Neural progenitor cell (in vitro differentiated cells): ENCODE data around the gene GLCE. TPM values are rescaled to one million over a fixed set of nuclear protein-coding genes. Genes with fewer than 3 reads are reported as not detected.

Source experiments
- DNase-seq: peaks from one replicate; pipeline ENCODE4 v3.0.0-alpha.2; 2016; ENCODE audit warnings: low spot score
- H2AFZ ChIP-seq: fragments of 200-600 bp; sonication (generic); replicated peaks from 2 replicates; pipeline ENCODE4 v1.6.1; 2016; ENCODE audit warnings: antibody characterized with exemption
- H3F3A ChIP-seq: fragments of 200-600 bp; sonication (generic); 2 replicates; pipeline ENCODE4 v1.6.1; 2016; ENCODE audit warnings: antibody characterized with exemption, low read depth
- H3K27ac ChIP-seq: fragments of 200-600 bp; sonication (generic); 2 replicates; pipeline ENCODE4 v1.5.1; 2016; ENCODE audit warnings: mild to moderate bottlenecking
- H3K27me3 ChIP-seq: fragments of 200-600 bp; sonication (generic); 2 replicates; pipeline ENCODE4 v1.6.1; 2016; ENCODE audit warnings: mild to moderate bottlenecking, moderate library complexity
- H3K36me3 ChIP-seq: fragments of 200-600 bp; sonication (generic); 2 replicates; pipeline ENCODE4 v1.5.1; 2016
- H3K4me1 ChIP-seq: fragments of 200-600 bp; sonication (generic); 2 replicates; pipeline ENCODE4 v1.6.1; 2016; ENCODE audit warnings: mixed run types
- H3K4me2 ChIP-seq: fragments of 200-600 bp; sonication (generic); 2 replicates; pipeline ENCODE4 v1.6.1; 2016
- H3K4me3 ChIP-seq: fragments of 200-600 bp; sonication (generic); 2 replicates; pipeline ENCODE4 v1.5.1; 2016
- H3K79me2 ChIP-seq: fragments of 200-600 bp; sonication (generic); 2 replicates; pipeline ENCODE4 v1.6.1; 2016; ENCODE audit warnings: low read depth
- H3K9ac ChIP-seq: fragments of 200-600 bp; sonication (generic); 2 replicates; pipeline ENCODE4 v1.6.1; 2016
- H3K9me3 ChIP-seq: fragments of 200-600 bp; sonication (generic); 2 replicates; pipeline ENCODE4 v1.5.1; 2016; ENCODE audit warnings: low read depth
- H4K20me1 ChIP-seq: fragments of 200-600 bp; sonication (generic); 2 replicates; pipeline ENCODE4 v1.6.1; 2016; ENCODE audit warnings: low read depth
- H3K27ac Mint-ChIP-seq: 3 replicates; pipeline ENCODE4 v1.8.0; 2021; ENCODE audit warnings: mixed read lengths
- H3K27me3 Mint-ChIP-seq: 2 replicates; pipeline ENCODE4 v1.8.0; 2022; ENCODE audit warnings: low read depth, mild to moderate bottlenecking, inconsistent platforms, moderate library complexity, mixed read lengths; ENCODE audit not compliant: insufficient read depth
- H3K36me3 Mint-ChIP-seq: 3 replicates; pipeline ENCODE4 v1.8.0; 2021; ENCODE audit warnings: mixed read lengths
- H3K4me1 Mint-ChIP-seq: 3 replicates; pipeline ENCODE4 v1.8.0; 2021; ENCODE audit warnings: mixed read lengths
- H3K4me3 Mint-ChIP-seq: 3 replicates; pipeline ENCODE4 v1.8.0; 2021; ENCODE audit warnings: mild to moderate bottlenecking, moderate library complexity, mixed read lengths
- H3K9me3 Mint-ChIP-seq: 3 replicates; pipeline ENCODE4 v1.8.0; 2020; ENCODE audit warnings: mixed read lengths
- EZH2 ChIP-seq: fragments of 200-600 bp; sonication (generic); IDR thresholded peaks from 2 replicates; pipeline ENCODE4 v1.6.1; 2017; ENCODE audit warnings: antibody characterized with exemption, mild to moderate bottlenecking, moderate library complexity
- EZH2phosphoT487 ChIP-seq: fragments of 200-600 bp; sonication (generic); IDR thresholded peaks from 2 replicates; pipeline ENCODE4 v1.6.1; 2017; ENCODE audit warnings: antibody characterized with exemption
- total RNA-seq: library from RNA; depleted of rRNA; stranded (reverse); fragments of >200 nt; gene quantifications from 2 replicates; pipeline ENCODE4 v1.2.3, GENCODE V29; 2015; ENCODE audit warnings: low replicate concordance
- TF ChIP-seq, protein P1 (sequence below): fragments of 200-600 bp; sonication (generic); IDR thresholded peaks from 2 replicates; pipeline ENCODE4 v1.5.1; 2017; ENCODE audit warnings: antibody characterized with exemption, mild to moderate bottlenecking

Gene GLCE
- total RNA-seq, 1 donor from 2014 or later = 22.7 TPM

DNA sequence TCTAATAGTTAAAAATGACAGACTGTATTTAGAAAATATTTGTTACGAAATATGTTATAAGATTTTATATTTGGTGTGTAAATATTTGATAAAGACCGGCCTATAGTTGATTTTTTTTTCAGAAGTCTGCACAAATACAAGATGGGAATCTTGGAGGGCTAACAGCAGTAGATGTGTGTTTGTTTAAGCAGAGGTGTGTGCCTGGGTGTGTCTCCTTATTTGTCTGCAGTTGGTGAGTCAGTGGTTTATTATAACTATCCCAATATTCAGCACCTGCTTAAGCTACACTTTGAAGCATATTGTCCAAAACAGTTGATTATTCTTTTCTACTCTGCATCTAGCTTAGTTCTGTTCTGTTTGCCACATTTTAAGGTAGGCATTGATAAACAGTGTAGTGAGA, 12.4 kb downstream of the GLCE start:
- H3K27ac Mint-ChIP-seq = no peak overlapping the region
- H3F3A ChIP-seq = no peaks in the 10 kb centered on the region
- TF ChIP-seq EZH2phosphoT487 (no peak), EZH2 (no peak)
- TF ChIP-seq, protein P1, sequence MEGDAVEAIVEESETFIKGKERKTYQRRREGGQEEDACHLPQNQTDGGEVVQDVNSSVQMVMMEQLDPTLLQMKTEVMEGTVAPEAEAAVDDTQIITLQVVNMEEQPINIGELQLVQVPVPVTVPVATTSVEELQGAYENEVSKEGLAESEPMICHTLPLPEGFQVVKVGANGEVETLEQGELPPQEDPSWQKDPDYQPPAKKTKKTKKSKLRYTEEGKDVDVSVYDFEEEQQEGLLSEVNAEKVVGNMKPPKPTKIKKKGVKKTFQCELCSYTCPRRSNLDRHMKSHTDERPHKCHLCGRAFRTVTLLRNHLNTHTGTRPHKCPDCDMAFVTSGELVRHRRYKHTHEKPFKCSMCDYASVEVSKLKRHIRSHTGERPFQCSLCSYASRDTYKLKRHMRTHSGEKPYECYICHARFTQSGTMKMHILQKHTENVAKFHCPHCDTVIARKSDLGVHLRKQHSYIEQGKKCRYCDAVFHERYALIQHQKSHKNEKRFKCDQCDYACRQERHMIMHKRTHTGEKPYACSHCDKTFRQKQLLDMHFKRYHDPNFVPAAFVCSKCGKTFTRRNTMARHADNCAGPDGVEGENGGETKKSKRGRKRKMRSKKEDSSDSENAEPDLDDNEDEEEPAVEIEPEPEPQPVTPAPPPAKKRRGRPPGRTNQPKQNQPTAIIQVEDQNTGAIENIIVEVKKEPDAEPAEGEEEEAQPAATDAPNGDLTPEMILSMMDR = no peak
- H3K4me1 Mint-ChIP-seq = no peaks in the 10 kb centered on the region
- H3K9me3 Mint-ChIP-seq = no peaks in the 10 kb centered on the region
- no peaks in the 10 kb centered on the region for H3K4me1 ChIP-seq
- no peak overlapping the region for H3K4me3 ChIP-seq
- H3K9ac ChIP-seq = no peak overlapping the region
- no peak overlapping the region for H3K27ac ChIP-seq
- H3K4me2 ChIP-seq = no peak overlapping the region
- no peaks in the 10 kb centered on the region for H3K27me3 Mint-ChIP-seq
- peaks cover 4% of the 10 kb centered on the region for H4K20me1 ChIP-seq
- H3K9me3 ChIP-seq = no peaks in the 10 kb centered on the region
- no peaks in the 10 kb centered on the region for H3K27me3 ChIP-seq
- H3K4me3 Mint-ChIP-seq = no peak overlapping the region
- no peak for DNase-seq
- no peaks in the 10 kb centered on the region for H3K36me3 ChIP-seq
- H3K79me2 ChIP-seq = peaks cover 43% of the 10 kb centered on the region
- no peaks in the 10 kb centered on the region for H3K36me3 Mint-ChIP-seq
- H2AFZ ChIP-seq = no peak overlapping the region

DNA sequence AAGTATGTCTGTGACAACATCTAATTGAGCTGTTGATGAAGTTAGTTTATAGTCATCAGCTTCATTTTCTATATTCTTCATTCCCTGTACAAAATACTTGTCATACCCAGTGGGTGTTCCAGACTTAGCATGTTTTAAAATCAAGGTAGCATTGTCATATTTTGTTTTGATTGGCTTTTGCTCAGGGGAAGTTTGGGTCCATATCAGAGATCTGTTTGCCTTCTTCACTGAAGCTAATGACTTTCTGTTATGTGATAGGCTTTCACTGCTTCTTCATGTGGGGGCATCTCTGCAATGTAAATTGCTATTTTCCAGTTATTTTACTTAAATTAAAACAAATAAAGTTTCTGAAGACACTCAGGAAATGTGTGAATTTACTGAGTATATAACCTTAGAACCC, 15.1 kb downstream of the GLCE start:
- H2AFZ ChIP-seq = no peak overlapping the region
- no peak overlapping the region for H3K4me2 ChIP-seq
- TF ChIP-seq, protein P1 = no peak
- TF ChIP-seq EZH2 = no peak
- no peak for TF ChIP-seq EZH2phosphoT487
- no peak overlapping the region for H3K9ac ChIP-seq
- no peaks in the 10 kb centered on the region for H3K9me3 ChIP-seq
- H3K36me3 ChIP-seq = no peaks in the 10 kb centered on the region
- Mint-ChIP-seq H3K27me3 (no peaks in the 10 kb centered on the region), H3K36me3 (no peaks in the 10 kb centered on the region), H3K4me3 (no peak overlapping the region), H3K27ac (no peak overlapping the region), H3K4me1 (no peaks in the 10 kb centered on the region), H3K9me3 (no peaks in the 10 kb centered on the region)
- no peak for DNase-seq
- H3K4me3 ChIP-seq = no peak overlapping the region
- H4K20me1 ChIP-seq = peaks cover 3% of the 10 kb centered on the region
- H3K27ac ChIP-seq = no peak overlapping the region
- H3K79me2 ChIP-seq = peaks cover 18% of the 10 kb centered on the region
- H3K4me1 ChIP-seq = no peaks in the 10 kb centered on the region
- no peaks in the 10 kb centered on the region for H3F3A ChIP-seq
- no peaks in the 10 kb centered on the region for H3K27me3 ChIP-seq

DNA sequence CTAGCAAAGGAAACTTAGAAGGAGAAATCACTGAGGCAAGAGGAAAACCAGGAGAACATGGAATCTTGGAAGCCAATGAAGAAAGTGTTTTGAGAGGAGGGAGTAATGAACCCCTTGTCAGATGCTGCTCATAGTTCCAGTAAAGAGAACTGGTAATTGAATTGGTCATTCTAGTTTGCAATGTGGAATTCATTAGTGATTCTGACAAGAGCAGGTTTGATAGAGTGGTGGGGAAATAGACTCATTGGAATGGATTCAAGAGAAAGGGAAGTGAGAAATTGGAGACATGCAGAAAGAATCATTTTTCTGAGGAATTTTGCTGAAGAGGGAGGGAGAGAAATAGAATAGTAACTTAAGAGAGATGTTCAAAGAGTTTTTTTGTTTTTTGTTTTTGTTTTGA, 21.0 kb downstream of the GLCE start:
- H3K4me3 Mint-ChIP-seq = no peak overlapping the region
- H3K36me3 Mint-ChIP-seq = no peaks in the 10 kb centered on the region
- H3F3A ChIP-seq = no peaks in the 10 kb centered on the region
- no peaks in the 10 kb centered on the region for H3K9me3 ChIP-seq
- H3K27ac Mint-ChIP-seq = no peak overlapping the region
- no peak for DNase-seq
- H3K36me3 ChIP-seq = no peaks in the 10 kb centered on the region
- no peak overlapping the region for H2AFZ ChIP-seq
- H3K79me2 ChIP-seq = no peaks in the 10 kb centered on the region
- no peaks in the 10 kb centered on the region for H3K27me3 ChIP-seq
- no peak overlapping the region for H3K27ac ChIP-seq
- H3K9me3 Mint-ChIP-seq = no peaks in the 10 kb centered on the region
- no peaks in the 10 kb centered on the region for H3K27me3 Mint-ChIP-seq
- H4K20me1 ChIP-seq = no peaks in the 10 kb centered on the region
- peaks cover 3% of the 10 kb centered on the region for H3K4me1 Mint-ChIP-seq
- no peaks in the 10 kb centered on the region for H3K4me1 ChIP-seq
- TF ChIP-seq, protein P1 = no peak
- no peak for TF ChIP-seq EZH2
- no peak overlapping the region for H3K4me3 ChIP-seq
- H3K9ac ChIP-seq = no peak overlapping the region
- no peak overlapping the region for H3K4me2 ChIP-seq

DNA sequence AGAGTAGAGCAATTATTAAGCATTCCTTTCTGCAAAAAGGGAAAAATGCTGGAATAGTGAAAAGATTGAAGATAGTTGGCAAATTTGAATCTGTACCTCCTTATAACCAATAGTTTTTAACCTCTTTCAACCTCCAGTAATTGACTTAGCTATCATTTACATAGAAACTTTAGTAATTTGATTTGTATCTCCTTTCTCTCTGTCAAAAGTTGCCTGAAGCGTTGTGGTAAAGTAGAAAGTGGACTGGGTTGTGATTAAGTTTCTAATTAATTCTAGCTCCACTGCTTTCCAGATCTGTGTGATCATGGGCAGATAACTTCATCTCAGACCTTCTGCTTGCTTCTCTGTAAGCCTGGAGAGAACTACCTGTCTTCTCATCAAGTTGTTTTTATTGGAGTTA, 24.8 kb downstream of the GLCE start:
- no peak overlapping the region for H3K27ac Mint-ChIP-seq
- Histone ChIP-seq H3K79me2 (peaks cover 3% of the 10 kb centered on the region), H3K36me3 (no peaks in the 10 kb centered on the region), H3K27ac (no peak overlapping the region), H4K20me1 (no peaks in the 10 kb centered on the region), H2AFZ (no peak overlapping the region), H3K4me1 (no peaks in the 10 kb centered on the region), H3K9ac (no peak overlapping the region), H3K4me3 (no peak overlapping the region), H3K9me3 (no peaks in the 10 kb centered on the region), H3K27me3 (no peaks in the 10 kb centered on the region), H3K4me2 (no peak overlapping the region), H3F3A (no peaks in the 10 kb centered on the region)
- H3K9me3 Mint-ChIP-seq = no peaks in the 10 kb centered on the region
- H3K27me3 Mint-ChIP-seq = no peaks in the 10 kb centered on the region
- no peaks in the 10 kb centered on the region for H3K36me3 Mint-ChIP-seq
- H3K4me3 Mint-ChIP-seq = no peak overlapping the region
- no peak for DNase-seq
- peaks cover 3% of the 10 kb centered on the region for H3K4me1 Mint-ChIP-seq
- TF ChIP-seq EZH2 (no peak), EZH2phosphoT487 (no peak)
- TF ChIP-seq, protein P1 = no peak
